Mesothelial cell of epicardium (in vitro differentiated cells): ENCODE results near the gene NAV2. TPM values are rescaled to one million over a fixed set of nuclear protein-coding genes. Genes with fewer than 3 reads are reported as not detected.

Experiments
- DNase-seq, 2 experiments: peaks; one replicate each; pipeline ENCODE4 v3.0.0; 2021; ENCODE audit warnings: low spot score in 2 of 2; ENCODE audit not compliant: unreplicated experiment in 2 of 2
- H3K27ac Mint-ChIP-seq: 2 replicates; pipeline ENCODE4 v1.8.0; 2021; ENCODE audit warnings: mixed read lengths
- H3K27me3 Mint-ChIP-seq: 2 replicates; pipeline ENCODE4 v1.8.0; 2021; ENCODE audit warnings: low read depth, mixed read lengths
- H3K36me3 Mint-ChIP-seq: 2 replicates; pipeline ENCODE4 v1.8.0; 2021; ENCODE audit warnings: mixed read lengths
- H3K4me1 Mint-ChIP-seq: 2 replicates; pipeline ENCODE4 v1.8.0; 2021; ENCODE audit warnings: mixed read lengths
- H3K4me3 Mint-ChIP-seq: 2 replicates; pipeline ENCODE4 v1.8.0; 2021; ENCODE audit warnings: mild to moderate bottlenecking, moderate library complexity, mixed read lengths
- H3K9me3 Mint-ChIP-seq: 2 replicates; pipeline ENCODE4 v1.8.0; 2021; ENCODE audit warnings: mixed read lengths
- CTCF ChIP-seq: fragments of 200-600 bp; sonication (generic); IDR thresholded peaks from one replicate; pipeline ENCODE4 v1.5.0; 2021; ENCODE audit warnings: antibody characterized with exemption; ENCODE audit not compliant: unreplicated experiment
- total RNA-seq: library from RNA; stranded (reverse); gene quantifications from 3 replicates; pipeline ENCODE4 v1.2.1, GENCODE V29; 2021

Gene NAV2
- total RNA-seq, 1 donor from 2014 or later = 69.8 TPM

DNA sequence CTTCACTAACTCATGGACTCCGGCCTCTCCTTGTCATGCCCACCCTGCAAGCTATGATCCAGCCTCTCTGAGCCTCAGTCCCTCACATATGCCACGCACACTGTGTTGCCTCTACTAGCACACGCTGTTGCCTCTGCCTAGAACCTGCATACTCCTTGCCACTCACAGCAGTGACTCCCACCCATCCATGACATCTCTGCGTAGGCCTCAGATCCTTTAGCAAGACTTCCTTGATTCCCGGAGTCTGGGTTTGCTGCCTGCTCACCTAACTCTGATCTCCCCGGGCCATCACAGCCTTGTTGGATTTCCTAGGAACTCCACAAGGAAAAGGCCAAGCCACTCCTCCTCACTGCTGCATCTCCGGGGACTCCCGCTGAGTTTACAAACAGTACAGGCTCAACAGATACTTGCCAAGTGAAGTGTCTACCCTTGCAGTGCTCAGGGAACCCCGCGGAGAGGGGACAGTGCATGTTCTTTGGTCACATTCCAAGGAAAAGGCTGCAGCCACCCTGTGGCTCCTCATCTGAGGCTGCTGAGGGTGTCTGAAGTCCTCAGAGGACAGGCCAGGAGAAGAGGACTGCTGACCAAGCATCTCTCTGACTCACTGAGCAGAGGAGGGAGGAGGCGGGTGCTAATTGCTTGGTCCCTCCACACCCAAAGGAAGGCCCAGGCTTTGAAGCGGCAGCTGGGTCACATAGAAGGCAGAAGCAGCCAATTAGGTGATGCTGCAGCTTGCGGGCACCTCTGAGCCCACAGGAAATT lies 42.4 kb upstream of the NAV2 start:
- DNase-seq = no peak
- Mint-ChIP-seq H3K36me3 (no peaks in the 10 kb centered on the region), H3K9me3 (no peaks in the 10 kb centered on the region)

GRCh38 chr11:19672586-19673206 lies 39.9 kb upstream of the NAV2 start:
- no peak overlapping the region for H3K27ac Mint-ChIP-seq

More for the DNA sequence above, 42.4 kb upstream of the NAV2 start:
- H3K4me1 Mint-ChIP-seq = peaks cover 13% of the 10 kb centered on the region
- no peak for TF ChIP-seq CTCF
- no peaks in the 10 kb centered on the region for H3K27me3 Mint-ChIP-seq
- no peak overlapping the region for H3K27ac Mint-ChIP-seq
- no peak overlapping the region for H3K4me3 Mint-ChIP-seq

DNA sequence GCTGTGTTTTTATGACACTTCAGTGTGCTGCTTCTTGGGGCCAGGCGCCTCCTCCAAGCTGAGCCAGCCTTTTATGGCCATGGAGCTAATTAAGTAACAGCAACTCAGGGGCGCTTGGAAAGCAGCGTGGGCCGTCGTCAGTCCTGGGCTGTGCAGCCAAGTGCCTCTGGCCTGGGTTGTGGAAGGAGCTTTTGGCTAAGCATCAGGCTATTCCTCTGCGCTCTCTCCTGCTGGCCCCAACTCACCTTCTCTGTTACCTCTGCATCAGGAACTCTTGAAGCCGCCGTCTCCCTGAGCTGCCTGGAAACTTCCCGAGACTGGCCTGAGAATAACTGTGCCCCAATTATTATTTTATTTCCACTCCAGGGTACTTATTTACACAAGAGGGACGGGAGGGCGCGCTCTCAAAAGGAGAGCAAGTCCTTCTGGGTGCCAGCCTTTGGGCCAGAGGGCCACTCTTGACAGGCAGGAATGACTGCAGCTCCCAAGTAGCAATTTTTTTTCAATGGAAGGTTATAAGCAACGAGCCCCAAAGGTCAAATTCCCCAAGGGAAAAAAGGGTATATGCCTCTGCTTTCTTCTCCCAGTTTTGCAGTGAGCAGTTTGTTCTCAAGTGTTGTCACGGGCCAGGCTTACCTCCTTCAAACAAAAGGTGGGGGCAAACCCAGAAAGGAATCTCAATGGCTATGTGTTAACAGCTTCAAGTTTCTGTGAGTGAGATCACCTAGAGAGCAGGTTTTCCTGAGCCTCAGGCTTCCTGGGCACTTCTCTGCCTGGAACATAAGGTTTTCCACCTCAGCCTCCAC lies 38.5 kb upstream of the NAV2 start:
- H3K27ac Mint-ChIP-seq = peak overlapping the region; percentile 36
- no peak overlapping the region for H3K4me3 Mint-ChIP-seq
- H3K4me1 Mint-ChIP-seq = peaks cover 20% of the 10 kb centered on the region
- no peak for DNase-seq
- H3K9me3 Mint-ChIP-seq = no peaks in the 10 kb centered on the region
- no peaks in the 10 kb centered on the region for H3K36me3 Mint-ChIP-seq
- no peaks in the 10 kb centered on the region for H3K27me3 Mint-ChIP-seq
- TF ChIP-seq CTCF = no peak

More at GRCh38 chr11:19672586-19673206, 39.9 kb upstream of the NAV2 start:
- no peaks in the 10 kb centered on the region for H3K36me3 Mint-ChIP-seq
- H3K27me3 Mint-ChIP-seq = no peaks in the 10 kb centered on the region
- no peaks in the 10 kb centered on the region for H3K9me3 Mint-ChIP-seq
- TF ChIP-seq CTCF = no peak
- H3K4me1 Mint-ChIP-seq = peaks cover 17% of the 10 kb centered on the region
- no peak for DNase-seq
- H3K4me3 Mint-ChIP-seq = no peak overlapping the region

DNA sequence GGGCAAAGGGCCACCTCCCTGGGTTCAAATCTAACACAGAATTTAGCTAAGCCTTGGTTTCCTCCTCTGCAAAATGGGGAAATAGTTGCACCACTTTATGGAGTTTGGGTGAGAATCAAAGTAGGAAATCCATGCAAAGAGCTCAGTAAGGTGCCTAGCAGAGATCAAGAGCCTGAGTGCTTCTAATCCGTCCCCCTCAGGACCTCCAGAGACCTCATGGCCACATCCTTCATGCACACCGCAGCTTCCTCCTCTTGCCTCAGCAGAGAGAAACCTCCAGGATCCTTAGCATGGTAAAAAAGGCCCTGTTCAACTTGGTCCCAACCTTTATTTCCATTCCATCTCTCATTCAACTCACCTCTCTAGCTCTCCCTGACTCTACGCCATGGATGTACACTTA lies 37.8 kb upstream of the NAV2 start:
- Mint-ChIP-seq H3K27ac (peak overlapping the region; percentile 0), H3K4me1 (peaks cover 25% of the 10 kb centered on the region), H3K4me3 (no peak overlapping the region), H3K36me3 (no peaks in the 10 kb centered on the region), H3K9me3 (no peaks in the 10 kb centered on the region), H3K27me3 (no peaks in the 10 kb centered on the region)
- no peak for DNase-seq
- TF ChIP-seq CTCF = no peak

DNA sequence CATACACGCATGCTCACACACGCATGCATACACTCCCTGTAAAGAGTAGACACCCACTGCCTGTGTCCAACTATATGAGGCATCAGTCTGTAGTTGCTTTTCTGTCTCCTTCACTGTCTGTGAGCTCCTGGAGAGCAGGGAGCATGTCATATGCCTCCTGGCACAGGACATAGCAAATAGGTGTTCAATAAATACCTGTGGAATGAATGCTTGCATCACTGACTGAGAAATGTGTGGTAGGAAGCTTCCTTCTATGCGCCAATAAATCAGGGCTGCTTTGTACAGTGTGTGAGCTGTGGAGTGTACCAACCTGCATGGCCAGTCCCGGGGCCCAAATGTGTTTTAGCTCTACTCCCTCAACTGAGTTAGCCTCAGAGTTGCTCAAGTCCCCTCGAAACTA lies 37.2 kb upstream of the NAV2 start:
- Mint-ChIP-seq H3K36me3 (no peaks in the 10 kb centered on the region), H3K27ac (peak overlapping the region; percentile 0), H3K4me1 (peaks cover 31% of the 10 kb centered on the region), H3K9me3 (no peaks in the 10 kb centered on the region), H3K27me3 (no peaks in the 10 kb centered on the region), H3K4me3 (no peak overlapping the region)
- no peak for DNase-seq
- no peak for TF ChIP-seq CTCF
